HEK293 (cell line): ENCODE data around the gene WSCD2.

Experiments
- CTCF ChIA-PET: fragments of 350-600 bp; formaldehyde crosslinking; extraction: SDS; loops from one replicate; lab custom pipeline; 2021; ENCODE audit warnings: antibody characterized with exemption; lab: Yijun Ruan, JAX
- POLR2A ChIA-PET: fragments of 300-600 bp; formaldehyde crosslinking; extraction: SDS; loops from one replicate; lab custom pipeline; 2020; ENCODE audit warnings: antibody characterized with exemption, inconsistent platforms; lab: Yijun Ruan, JAX
- H3K27ac ChIP-seq: fragments of 200-500 bp; sonication (Bioruptor generic); 2 replicates; pipeline ENCODE4 v1.5.1; 2014; ENCODE audit warnings: low read depth, low read length, control low read depth, inconsistent platforms; ENCODE audit errors: extremely low read depth
- H3K36me3 ChIP-seq, 2 experiments: fragments of 200-500 bp in 1 of 2; sonication (Bioruptor generic) in 1 of 2; 1 replicate in 1 of 2; 2 replicates in 1 of 2; pipeline ENCODE4 v1.5.1; 2014 to 2017; ENCODE audit warnings: inconsistent platforms in 2 of 2, low read length in 2 of 2; ENCODE audit not compliant: control insufficient read depth in 2 of 2, insufficient read depth in 1 of 2
- H3K4me1 ChIP-seq: fragments of 200-500 bp; sonication (Bioruptor generic); 2 replicates; pipeline ENCODE4 v1.5.1; 2014; ENCODE audit warnings: mild to moderate bottlenecking, low read length, inconsistent platforms; ENCODE audit not compliant: control insufficient read depth, insufficient read depth
- H3K4me3 ChIP-seq: 2 replicates; pipeline ENCODE4 v1.5.1; 2011; ENCODE audit warnings: low read depth, mild to moderate bottlenecking, control low read depth, low read length, moderate library complexity
- H3K9me3 ChIP-seq: fragments of 200-500 bp; sonication (Bioruptor generic); 2 replicates; pipeline ENCODE4 v1.5.1; 2014; ENCODE audit warnings: low read depth, low read length, inconsistent platforms; ENCODE audit not compliant: control insufficient read depth, insufficient read depth
- KLF10 ChIP-seq: fragments of 450-650 bp; IDR thresholded peaks from 2 replicates; pipeline ENCODE4 v1.5.1; 2018; ENCODE audit warnings: missing biosample characterization, mild to moderate bottlenecking, missing genetic modification characterization
- KLF7 ChIP-seq: fragments of 450-650 bp; formaldehyde crosslinking; IDR thresholded peaks from 2 replicates; pipeline ENCODE4 v1.5.1; 2016; ENCODE audit warnings: missing biosample characterization, missing genetic modification characterization, borderline replicate concordance
- ZNF140 ChIP-seq: fragments of 450-650 bp; formaldehyde crosslinking; IDR thresholded peaks from 2 replicates; pipeline ENCODE4 v1.5.1; 2016; ENCODE audit warnings: missing biosample characterization, missing genetic modification characterization
- ZNF211 ChIP-seq: fragments of 450-650 bp; formaldehyde crosslinking; IDR thresholded peaks from 2 replicates; pipeline ENCODE4 v1.5.1; 2016; ENCODE audit warnings: low read depth, missing biosample characterization, missing genetic modification characterization
- ZNF214 ChIP-seq: fragments of 450-650 bp; formaldehyde crosslinking; IDR thresholded peaks from 2 replicates; pipeline ENCODE4 v1.5.1; 2017; ENCODE audit warnings: missing biosample characterization, mild to moderate bottlenecking, missing genetic modification characterization, borderline replicate concordance
- ZNF23 ChIP-seq: fragments of 450-650 bp; formaldehyde crosslinking; IDR thresholded peaks from 2 replicates; pipeline ENCODE4 v1.5.1; 2016; ENCODE audit warnings: missing biosample characterization, missing genetic modification characterization, borderline replicate concordance
- ZNF239 ChIP-seq: fragments of 450-650 bp; formaldehyde crosslinking; IDR thresholded peaks from 2 replicates; pipeline ENCODE4 v1.5.1; 2016; ENCODE audit warnings: missing biosample characterization, missing genetic modification characterization
- ZNF266 ChIP-seq: fragments of 450-650 bp; formaldehyde crosslinking; IDR thresholded peaks from 2 replicates; pipeline ENCODE4 v1.5.1; 2016; ENCODE audit warnings: missing biosample characterization, missing genetic modification characterization, low read depth
- ZNF292 ChIP-seq: fragments of 450-650 bp; formaldehyde crosslinking; IDR thresholded peaks from 2 replicates; pipeline ENCODE4 v1.5.1; 2016; ENCODE audit warnings: low read depth, missing biosample characterization, missing genetic modification characterization, borderline replicate concordance
- ZNF341 ChIP-seq: fragments of 450-650 bp; formaldehyde crosslinking; IDR thresholded peaks from 2 replicates; pipeline ENCODE4; 2016; ENCODE audit warnings: low read depth, missing biosample characterization, missing genetic modification characterization
- ZNF433 ChIP-seq: fragments of 450-650 bp; formaldehyde crosslinking; IDR thresholded peaks from 2 replicates; pipeline ENCODE4 v1.5.1; 2016; ENCODE audit warnings: missing biosample characterization, missing genetic modification characterization, low read depth
- ZNF544 ChIP-seq: fragments of 450-650 bp; formaldehyde crosslinking; IDR thresholded peaks from 2 replicates; pipeline ENCODE4 v1.5.0; 2017; ENCODE audit warnings: missing biosample characterization, missing genetic modification characterization
- ZNF555 ChIP-seq: fragments of 450-650 bp; formaldehyde crosslinking; conservative IDR thresholded peaks from 2 replicates; pipeline ENCODE4 v1.5.1; 2017; ENCODE audit warnings: missing biosample characterization, mild to moderate bottlenecking, missing genetic modification characterization, inconsistent platforms
- ZNF658 ChIP-seq: fragments of 450-650 bp; formaldehyde crosslinking; IDR thresholded peaks from 2 replicates; pipeline ENCODE4; 2016; ENCODE audit warnings: missing biosample characterization, missing genetic modification characterization
- ZNF707 ChIP-seq: fragments of 450-650 bp; formaldehyde crosslinking; IDR thresholded peaks from 2 replicates; pipeline ENCODE4 v1.5.1; 2016; ENCODE audit warnings: missing biosample characterization, missing genetic modification characterization
- ZSCAN23 ChIP-seq: fragments of 450-650 bp; formaldehyde crosslinking; IDR thresholded peaks from 2 replicates; pipeline ENCODE4 v1.5.1; 2016; ENCODE audit warnings: missing biosample characterization, missing genetic modification characterization
- TF ChIP-seq, protein P1 (sequence below): fragments of 450-650 bp; formaldehyde crosslinking; IDR thresholded peaks from 2 replicates; pipeline ENCODE4 v1.5.1; 2016; ENCODE audit warnings: missing biosample characterization, missing genetic modification characterization
- TF ChIP-seq, protein P2 (sequence below): fragments of 450-650 bp; formaldehyde crosslinking; IDR thresholded peaks from 2 replicates; pipeline ENCODE4 v1.5.1; 2016; ENCODE audit warnings: missing biosample characterization, missing genetic modification characterization, low read depth
- TF ChIP-seq, protein P3 (sequence below): fragments of 450-650 bp; formaldehyde crosslinking; IDR thresholded peaks from 2 replicates; pipeline ENCODE4 v1.5.1; 2016; ENCODE audit warnings: missing biosample characterization, missing genetic modification characterization
- TF ChIP-seq, protein P4 (sequence below): IDR thresholded peaks from 2 replicates; pipeline ENCODE4 v1.6.1; 2011; ENCODE audit warnings: mild to moderate bottlenecking, low read depth, low read length, borderline replicate concordance
- TF ChIP-seq, protein P5 (sequence below): fragments of 450-650 bp; formaldehyde crosslinking; IDR thresholded peaks from 2 replicates; pipeline ENCODE4 v1.5.1; 2016; ENCODE audit warnings: missing biosample characterization, missing genetic modification characterization, borderline replicate concordance
- TF ChIP-seq, protein P6 (sequence below): fragments of 450-650 bp; formaldehyde crosslinking; optimal IDR thresholded peaks from 2 replicates; pipeline ENCODE3; 2016; ENCODE audit warnings: missing biosample characterization, mild to moderate bottlenecking, missing genetic modification characterization
- TF ChIP-seq, protein P7 (sequence below): fragments of 450-650 bp; formaldehyde crosslinking; IDR thresholded peaks from 2 replicates; pipeline ENCODE4 v1.5.1; 2016; ENCODE audit warnings: missing biosample characterization, missing genetic modification characterization, low read depth

The WSCD2 gene

DNA sequence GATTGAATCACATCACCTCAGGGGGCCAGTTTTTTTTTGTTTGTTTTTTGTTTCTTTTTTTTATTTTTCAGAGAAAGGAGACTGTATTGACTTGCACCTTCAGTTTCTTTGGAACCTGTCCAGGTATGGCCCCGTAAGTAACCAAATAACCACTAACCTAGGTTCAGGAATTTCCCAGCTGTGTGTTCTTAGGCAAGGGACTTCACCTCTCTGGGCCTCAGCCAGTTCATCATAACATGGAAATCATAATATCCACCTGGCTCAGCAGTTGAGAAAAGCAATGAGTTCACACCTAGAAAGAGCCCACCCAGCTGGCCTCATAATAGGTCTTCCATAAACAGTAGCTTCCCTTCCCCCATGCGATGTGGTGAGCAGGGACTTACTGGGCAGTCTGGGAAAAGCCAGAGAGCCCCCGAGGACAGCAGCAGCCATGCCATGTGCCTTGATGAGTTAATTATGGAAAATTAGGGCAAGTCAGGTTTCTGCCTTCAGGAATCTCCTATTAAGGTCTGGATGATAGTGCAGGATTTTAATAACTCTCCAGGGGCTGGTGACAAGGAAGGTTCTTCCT, 27.4 kb upstream of the WSCD2 start:
- ChIA-PET POLR2A (no interaction called here), CTCF (no interaction called here)
- Histone ChIP-seq H3K9me3 (no peaks in the 10 kb centered on the region), H3K4me3 (no peak overlapping the region), H3K4me1 (no peaks in the 10 kb centered on the region), H3K27ac (no peak overlapping the region), H3K36me3 (no peaks in the 10 kb centered on the region)
- TF ChIP-seq ZNF341 (tag by site-specific recombination) (no peak), ZNF544 (tag by site-specific recombination) (no peak), KLF10 (no peak), KLF7 (tag by site-specific recombination) (no peak)
- TF ChIP-seq, protein P1, sequence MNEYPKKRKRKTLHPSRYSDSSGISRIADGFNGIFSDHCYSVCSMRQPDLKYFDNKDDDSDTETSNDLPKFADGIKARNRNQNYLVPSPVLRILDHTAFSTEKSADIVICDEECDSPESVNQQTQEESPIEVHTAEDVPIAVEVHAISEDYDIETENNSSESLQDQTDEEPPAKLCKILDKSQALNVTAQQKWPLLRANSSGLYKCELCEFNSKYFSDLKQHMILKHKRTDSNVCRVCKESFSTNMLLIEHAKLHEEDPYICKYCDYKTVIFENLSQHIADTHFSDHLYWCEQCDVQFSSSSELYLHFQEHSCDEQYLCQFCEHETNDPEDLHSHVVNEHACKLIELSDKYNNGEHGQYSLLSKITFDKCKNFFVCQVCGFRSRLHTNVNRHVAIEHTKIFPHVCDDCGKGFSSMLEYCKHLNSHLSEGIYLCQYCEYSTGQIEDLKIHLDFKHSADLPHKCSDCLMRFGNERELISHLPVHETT (tag by site-specific recombination), result no peak

DNA sequence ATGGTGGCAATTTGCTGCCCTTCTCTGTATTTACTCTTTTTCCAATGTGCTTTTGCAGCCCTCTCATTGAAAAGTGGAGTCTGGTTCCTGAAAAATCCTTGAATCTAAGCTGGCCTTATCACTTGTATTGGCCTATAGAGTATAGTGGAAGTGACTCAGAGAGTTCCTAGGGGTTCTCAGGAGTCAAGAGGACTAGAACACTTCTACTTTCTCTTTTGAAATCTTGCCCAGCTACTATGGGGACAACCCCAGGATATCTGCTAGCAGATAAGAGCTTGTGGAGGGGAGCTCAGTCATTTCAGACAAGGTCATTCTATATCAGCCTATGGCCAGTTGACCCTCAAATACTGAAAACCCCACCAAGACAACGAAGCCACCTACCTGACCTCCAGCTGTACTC, 26.7 kb upstream of the WSCD2 start:
- Histone ChIP-seq H3K36me3 (no peaks in the 10 kb centered on the region), H3K4me1 (no peaks in the 10 kb centered on the region), H3K27ac (no peak overlapping the region), H3K4me3 (no peak overlapping the region), H3K9me3 (no peaks in the 10 kb centered on the region)
- CTCF ChIA-PET, result interaction anchor here (0.6 to 1.4 kb wide), 2 partner anchors 43 to 410 kb away, joined by 3 to 4 read pairs; no protein-coding TSS in a partner anchor
- POLR2A ChIA-PET, result no interaction called here
- no peak for TF ChIP-seq ZNF658 (tag by site-specific recombination)
- no peak for TF ChIP-seq ZNF433
- TF ChIP-seq ZNF23 (tag by site-specific recombination), result no peak
- no peak for TF ChIP-seq ZSCAN23
- TF ChIP-seq, protein P2, sequence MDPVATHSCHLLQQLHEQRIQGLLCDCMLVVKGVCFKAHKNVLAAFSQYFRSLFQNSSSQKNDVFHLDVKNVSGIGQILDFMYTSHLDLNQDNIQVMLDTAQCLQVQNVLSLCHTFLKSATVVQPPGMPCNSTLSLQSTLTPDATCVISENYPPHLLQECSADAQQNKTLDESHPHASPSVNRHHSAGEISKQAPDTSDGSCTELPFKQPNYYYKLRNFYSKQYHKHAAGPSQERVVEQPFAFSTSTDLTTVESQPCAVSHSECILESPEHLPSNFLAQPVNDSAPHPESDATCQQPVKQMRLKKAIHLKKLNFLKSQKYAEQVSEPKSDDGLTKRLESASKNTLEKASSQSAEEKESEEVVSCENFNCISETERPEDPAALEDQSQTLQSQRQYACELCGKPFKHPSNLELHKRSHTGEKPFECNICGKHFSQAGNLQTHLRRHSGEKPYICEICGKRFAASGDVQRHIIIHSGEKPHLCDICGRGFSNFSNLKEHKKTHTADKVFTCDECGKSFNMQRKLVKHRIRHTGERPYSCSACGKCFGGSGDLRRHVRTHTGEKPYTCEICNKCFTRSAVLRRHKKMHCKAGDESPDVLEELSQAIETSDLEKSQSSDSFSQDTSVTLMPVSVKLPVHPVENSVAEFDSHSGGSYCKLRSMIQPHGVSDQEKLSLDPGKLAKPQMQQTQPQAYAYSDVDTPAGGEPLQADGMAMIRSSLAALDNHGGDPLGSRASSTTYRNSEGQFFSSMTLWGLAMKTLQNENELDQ (tag by site-specific recombination), result no peak
- TF ChIP-seq, protein P3, sequence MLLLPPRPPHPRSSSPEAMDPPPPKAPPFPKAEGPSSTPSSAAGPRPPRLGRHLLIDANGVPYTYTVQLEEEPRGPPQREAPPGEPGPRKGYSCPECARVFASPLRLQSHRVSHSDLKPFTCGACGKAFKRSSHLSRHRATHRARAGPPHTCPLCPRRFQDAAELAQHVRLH (tag by site-specific recombination), result no peak
- TF ChIP-seq, protein P4, sequence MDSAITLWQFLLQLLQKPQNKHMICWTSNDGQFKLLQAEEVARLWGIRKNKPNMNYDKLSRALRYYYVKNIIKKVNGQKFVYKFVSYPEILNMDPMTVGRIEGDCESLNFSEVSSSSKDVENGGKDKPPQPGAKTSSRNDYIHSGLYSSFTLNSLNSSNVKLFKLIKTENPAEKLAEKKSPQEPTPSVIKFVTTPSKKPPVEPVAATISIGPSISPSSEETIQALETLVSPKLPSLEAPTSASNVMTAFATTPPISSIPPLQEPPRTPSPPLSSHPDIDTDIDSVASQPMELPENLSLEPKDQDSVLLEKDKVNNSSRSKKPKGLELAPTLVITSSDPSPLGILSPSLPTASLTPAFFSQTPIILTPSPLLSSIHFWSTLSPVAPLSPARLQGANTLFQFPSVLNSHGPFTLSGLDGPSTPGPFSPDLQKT, result no peak
- TF ChIP-seq, protein P5, sequence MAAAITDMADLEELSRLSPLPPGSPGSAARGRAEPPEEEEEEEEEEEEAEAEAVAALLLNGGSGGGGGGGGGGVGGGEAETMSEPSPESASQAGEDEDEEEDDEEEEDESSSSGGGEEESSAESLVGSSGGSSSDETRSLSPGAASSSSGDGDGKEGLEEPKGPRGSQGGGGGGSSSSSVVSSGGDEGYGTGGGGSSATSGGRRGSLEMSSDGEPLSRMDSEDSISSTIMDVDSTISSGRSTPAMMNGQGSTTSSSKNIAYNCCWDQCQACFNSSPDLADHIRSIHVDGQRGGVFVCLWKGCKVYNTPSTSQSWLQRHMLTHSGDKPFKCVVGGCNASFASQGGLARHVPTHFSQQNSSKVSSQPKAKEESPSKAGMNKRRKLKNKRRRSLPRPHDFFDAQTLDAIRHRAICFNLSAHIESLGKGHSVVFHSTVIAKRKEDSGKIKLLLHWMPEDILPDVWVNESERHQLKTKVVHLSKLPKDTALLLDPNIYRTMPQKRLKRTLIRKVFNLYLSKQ (tag by site-specific recombination), result no peak
- no peak for TF ChIP-seq ZNF555 (tag by site-specific recombination)
- no peak for TF ChIP-seq ZNF140 (tag by site-specific recombination)
- no peak for TF ChIP-seq ZNF266 (tag by site-specific recombination)
- no peak for TF ChIP-seq ZNF214 (tag by site-specific recombination)
- no peak for TF ChIP-seq ZNF292
- no peak for TF ChIP-seq ZNF707 (tag by site-specific recombination)
- TF ChIP-seq ZNF239 (tag by site-specific recombination), result no peak
- TF ChIP-seq, protein P6, sequence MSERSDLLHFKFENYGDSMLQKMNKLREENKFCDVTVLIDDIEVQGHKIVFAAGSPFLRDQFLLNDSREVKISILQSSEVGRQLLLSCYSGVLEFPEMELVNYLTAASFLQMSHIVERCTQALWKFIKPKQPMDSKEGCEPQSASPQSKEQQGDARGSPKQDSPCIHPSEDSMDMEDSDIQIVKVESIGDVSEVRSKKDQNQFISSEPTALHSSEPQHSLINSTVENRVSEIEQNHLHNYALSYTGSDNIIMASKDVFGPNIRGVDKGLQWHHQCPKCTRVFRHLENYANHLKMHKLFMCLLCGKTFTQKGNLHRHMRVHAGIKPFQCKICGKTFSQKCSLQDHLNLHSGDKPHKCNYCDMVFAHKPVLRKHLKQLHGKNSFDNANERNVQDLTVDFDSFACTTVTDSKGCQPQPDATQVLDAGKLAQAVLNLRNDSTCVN (tag by site-specific recombination), result no peak
- no peak for TF ChIP-seq ZNF211
- TF ChIP-seq, protein P7, sequence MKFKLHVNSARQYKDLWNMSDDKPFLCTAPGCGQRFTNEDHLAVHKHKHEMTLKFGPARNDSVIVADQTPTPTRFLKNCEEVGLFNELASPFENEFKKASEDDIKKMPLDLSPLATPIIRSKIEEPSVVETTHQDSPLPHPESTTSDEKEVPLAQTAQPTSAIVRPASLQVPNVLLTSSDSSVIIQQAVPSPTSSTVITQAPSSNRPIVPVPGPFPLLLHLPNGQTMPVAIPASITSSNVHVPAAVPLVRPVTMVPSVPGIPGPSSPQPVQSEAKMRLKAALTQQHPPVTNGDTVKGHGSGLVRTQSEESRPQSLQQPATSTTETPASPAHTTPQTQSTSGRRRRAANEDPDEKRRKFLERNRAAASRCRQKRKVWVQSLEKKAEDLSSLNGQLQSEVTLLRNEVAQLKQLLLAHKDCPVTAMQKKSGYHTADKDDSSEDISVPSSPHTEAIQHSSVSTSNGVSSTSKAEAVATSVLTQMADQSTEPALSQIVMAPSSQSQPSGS (tag by site-specific recombination), result no peak
